GM23338 (cell line): Measurements from ENCODE around the gene TEX29. TPM values are rescaled to one million over a fixed set of nuclear protein-coding genes. Genes with fewer than 3 reads are reported as not detected.

Source experiments
- ATAC-seq: fragments of 200-7000 bp; cut with Tn5 transposase; 3 replicates; pipeline ENCODE4 v1.9.1; 2020
- DNase-seq: peaks from one replicate; pipeline ENCODE4 v3.0.0-alpha.2; 2015; ENCODE audit warnings: low spot score
- H2AFZ ChIP-seq: fragments of 200-600 bp; sonication (generic); 2 replicates; pipeline ENCODE4 v1.8.0; 2016; ENCODE audit warnings: antibody characterized with exemption, mild to moderate bottlenecking, moderate library complexity
- H3F3A ChIP-seq: fragments of 200-600 bp; sonication (generic); replicated peaks from 2 replicates; pipeline ENCODE4 v1.8.0; 2017; ENCODE audit warnings: antibody characterized with exemption, mixed run types, low read depth
- H3K27ac ChIP-seq: fragments of 200-600 bp; sonication (generic); 2 replicates; pipeline ENCODE4 v1.6.1; 2016; ENCODE audit warnings: low read depth
- H3K27me3 ChIP-seq: fragments of 200-600 bp; sonication (generic); 2 replicates; pipeline ENCODE4 v1.8.0; 2016; ENCODE audit warnings: mild to moderate bottlenecking, mixed run types, moderate library complexity; ENCODE audit not compliant: insufficient read depth
- H3K36me3 ChIP-seq: fragments of 200-600 bp; sonication (generic); 2 replicates; pipeline ENCODE4 v1.8.0; 2016; ENCODE audit warnings: mild to moderate bottlenecking; ENCODE audit not compliant: insufficient read depth
- H3K4me1 ChIP-seq: fragments of 200-600 bp; sonication (generic); 2 replicates; pipeline ENCODE4 v1.8.0; 2016; ENCODE audit warnings: mild to moderate bottlenecking, moderate library complexity; ENCODE audit not compliant: insufficient read depth
- H3K4me2 ChIP-seq: fragments of 200-600 bp; sonication (generic); 2 replicates; pipeline ENCODE4 v1.7.1; 2017; ENCODE audit warnings: mixed run types
- H3K4me3 ChIP-seq: fragments of 200-600 bp; sonication (generic); 2 replicates; pipeline ENCODE4 v1.6.1; 2016; ENCODE audit warnings: mixed run types
- H3K79me2 ChIP-seq: fragments of 200-600 bp; sonication (generic); replicated peaks from 2 replicates; pipeline ENCODE4 v1.8.0; 2017; ENCODE audit warnings: mild to moderate bottlenecking; ENCODE audit not compliant: insufficient read depth
- H3K9me2 ChIP-seq: fragments of 200-600 bp; sonication (generic); 2 replicates; pipeline ENCODE4 v1.8.0; 2017; ENCODE audit not compliant: insufficient read depth
- H4K20me1 ChIP-seq: fragments of 200-600 bp; sonication (generic); replicated peaks from 2 replicates; pipeline ENCODE4 v1.8.0; 2017; ENCODE audit warnings: mild to moderate bottlenecking; ENCODE audit not compliant: insufficient read depth
- H3K27ac Mint-ChIP-seq: 2 replicates; pipeline ENCODE4 v1.8.0; 2020; ENCODE audit warnings: inconsistent platforms, mild to moderate bottlenecking, moderate library complexity, mixed read lengths
- H3K27me3 Mint-ChIP-seq: 3 replicates; pipeline ENCODE4 v1.8.0; 2022; ENCODE audit warnings: low read depth, mild to moderate bottlenecking, moderate library complexity, mixed read lengths, inconsistent platforms; ENCODE audit not compliant: insufficient read depth, poor library complexity
- H3K36me3 Mint-ChIP-seq: 3 replicates; pipeline ENCODE4 v1.8.0; 2021; ENCODE audit warnings: low read depth, mild to moderate bottlenecking, inconsistent platforms, moderate library complexity, mixed read lengths
- H3K4me1 Mint-ChIP-seq: 3 replicates; pipeline ENCODE4 v1.8.0; 2020; ENCODE audit warnings: mild to moderate bottlenecking, inconsistent platforms, mixed read lengths
- H3K4me3 Mint-ChIP-seq: 3 replicates; pipeline ENCODE4 v1.8.0; 2021; ENCODE audit warnings: moderate library complexity, mild to moderate bottlenecking, inconsistent platforms, mixed read lengths
- H3K9me3 Mint-ChIP-seq: 3 replicates; pipeline ENCODE4 v1.8.0; 2020; ENCODE audit warnings: moderate library complexity, mild to moderate bottlenecking, inconsistent platforms, mixed read lengths
- ETS1 ChIP-seq: IDR thresholded peaks from 2 replicates; pipeline ENCODE4 v1.6.1; 2016; ENCODE audit warnings: antibody characterized with exemption
- EZH2phosphoT487 ChIP-seq: fragments of 200-600 bp; sonication (generic); IDR thresholded peaks from one replicate; pipeline ENCODE4 v1.8.1; 2018; ENCODE audit warnings: antibody characterized with exemption; ENCODE audit not compliant: unreplicated experiment
- JUNB ChIP-seq: IDR thresholded peaks from one replicate; pipeline ENCODE4 v1.6.1; 2016; ENCODE audit warnings: antibody characterized with exemption; ENCODE audit not compliant: unreplicated experiment
- POLR2AphosphoS5 ChIP-seq: IDR thresholded peaks from 2 replicates; pipeline ENCODE4 v1.6.1; 2016; ENCODE audit warnings: antibody characterized with exemption, low read depth
- REST ChIP-seq: IDR thresholded peaks from one replicate; pipeline ENCODE4 v1.6.1; 2018; ENCODE audit warnings: antibody characterized with exemption; ENCODE audit not compliant: unreplicated experiment
- STAT1 ChIP-seq: IDR thresholded peaks from one replicate; pipeline ENCODE4 v1.6.1; 2016; ENCODE audit warnings: antibody characterized with exemption; ENCODE audit not compliant: unreplicated experiment
- ZNF114 ChIP-seq: fragments of 250-450 bp; sonication (Bioruptor Pico); IDR thresholded peaks from 2 replicates; pipeline ENCODE4 v1.5.0; 2020; ENCODE audit warnings: mild to moderate bottlenecking, moderate library complexity
- ZNF462 ChIP-seq: fragments of 250-450 bp; sonication (Bioruptor Pico); IDR thresholded peaks from 2 replicates; pipeline ENCODE4 v1.5.0; 2020; ENCODE audit warnings: mild to moderate bottlenecking, moderate library complexity
- polyA plus RNA-seq: library from polyadenylated mRNA; unstranded; fragments of >200 nt; fragmentation: Nextera tagmentation; extraction: Ambion mirVana; gene quantifications from 2 replicates; pipeline ENCODE4 v1.2.1, GENCODE V29; 2016
- total RNA-seq: library from RNA; depleted of rRNA; stranded (reverse); fragments of >200 nt; shearing (Covaris generic); gene quantifications from 2 replicates; pipeline ENCODE4 v1.2.3, GENCODE V29; 2014

Gene TEX29
- total and polyA plus RNA-seq, 2 experiments from 2014 or later = 0.31 TPM; not detected in 1

GRCh38 chr13:111325146-111325890, 4.9 kb downstream of the TEX29 start:
- H3K79me2 ChIP-seq = no peaks in the 10 kb centered on the region
- no peak overlapping the region for H3K4me2 ChIP-seq
- H2AFZ ChIP-seq = no peak overlapping the region
- H3K9me3 Mint-ChIP-seq = no peaks in the 10 kb centered on the region
- H3K27me3 Mint-ChIP-seq = peaks cover 9% of the 10 kb centered on the region
- no peak overlapping the region for H3K27ac ChIP-seq
- H3K27ac Mint-ChIP-seq = no peak overlapping the region
- no peaks in the 10 kb centered on the region for H3K4me1 ChIP-seq
- no peak overlapping the region for H3K4me3 ChIP-seq
- no peak for TF ChIP-seq JUNB
- no peak for ATAC-seq
- no peaks in the 10 kb centered on the region for H3K9me2 ChIP-seq
- no peak overlapping the region for H3K4me3 Mint-ChIP-seq
- H4K20me1 ChIP-seq = no peaks in the 10 kb centered on the region
- no peak for DNase-seq
- no peaks in the 10 kb centered on the region for H3F3A ChIP-seq
- H3K27me3 ChIP-seq = no peaks in the 10 kb centered on the region
- H3K36me3 Mint-ChIP-seq = no peaks in the 10 kb centered on the region; the same call in 2 of the 3 replicates
- H3K4me1 Mint-ChIP-seq = peaks cover 5% of the 10 kb centered on the region; the same call in 1 of the 3 replicates
- no peaks in the 10 kb centered on the region for H3K36me3 ChIP-seq

- Mint-ChIP-seq H3K4me1 (peaks cover 5% of the 10 kb centered on the region; the same call in 1 of the 3 replicates), H3K36me3 (no peaks in the 10 kb centered on the region; the same call in 2 of the 3 replicates), H3K9me3 (no peaks in the 10 kb centered on the region), H3K27ac (no peak overlapping the region), H3K4me3 (no peak overlapping the region), H3K27me3 (peaks cover 9% of the 10 kb centered on the region)
- H3K4me3 ChIP-seq = no peak overlapping the region
- H3K27me3 ChIP-seq = no peaks in the 10 kb centered on the region
- no peak for DNase-seq
- no peaks in the 10 kb centered on the region for H3K9me2 ChIP-seq
- H4K20me1 ChIP-seq = no peaks in the 10 kb centered on the region
- H2AFZ ChIP-seq = no peak overlapping the region
- no peak overlapping the region for H3K27ac ChIP-seq
- H3K4me2 ChIP-seq = no peak overlapping the region
- H3K36me3 ChIP-seq = no peaks in the 10 kb centered on the region
- no peak for ATAC-seq
- H3K4me1 ChIP-seq = no peaks in the 10 kb centered on the region
- no peaks in the 10 kb centered on the region for H3F3A ChIP-seq
- no peaks in the 10 kb centered on the region for H3K79me2 ChIP-seq
- TF ChIP-seq ZNF462 (no peak), ETS1 (no peak), ZNF114 (CRISPR knock-in tag) (no peak), POLR2AphosphoS5 (no peak), STAT1 (no peak), REST (no peak), EZH2phosphoT487 (no peak)
Measured at GRCh38 chr13:111325941-111326620, 5.6 kb downstream of the TEX29 start.
